K562 (cell line): Measurements from ENCODE around the gene PPM1H. TPM values are rescaled to one million over a fixed set of nuclear protein-coding genes. Genes with fewer than 3 reads are reported as not detected.

Source experiments
- CREB3L1 ChIP-seq: fragments of 450-650 bp; IDR thresholded peaks from 2 replicates; pipeline ENCODE4 v1.6.1; 2014; ENCODE audit warnings: low read depth, mild to moderate bottlenecking, moderate library complexity, borderline replicate concordance
- CREBBP ChIP-seq: IDR thresholded peaks from one replicate; pipeline ENCODE4 v1.6.1; 2012; ENCODE audit warnings: low read depth, mild to moderate bottlenecking, control low read depth, inconsistent platforms, low read length
- DACH1 ChIP-seq: fragments of 450-650 bp; IDR thresholded peaks from 2 replicates; pipeline ENCODE4 v1.6.1; 2018; ENCODE audit not compliant: partially characterized antibody
- ELK3 ChIP-seq: fragments of 450-650 bp; formaldehyde crosslinking; IDR thresholded peaks from 2 replicates; pipeline ENCODE4 v1.4.0; 2020; ENCODE audit warnings: mild to moderate bottlenecking
- GTF3C2 ChIP-seq: IDR thresholded peaks from 3 replicates; pipeline ENCODE4 v1.6.1; 2011; ENCODE audit warnings: borderline replicate concordance, mild to moderate bottlenecking, moderate library complexity; ENCODE audit not compliant: insufficient read length; ENCODE audit errors: extremely low read depth
- HMG20B ChIP-seq: fragments of 250-450 bp; sonication (Bioruptor Pico); IDR thresholded peaks from 2 replicates; pipeline ENCODE4 v1.5.0; 2021; ENCODE audit warnings: mild to moderate bottlenecking
- MCM5 ChIP-seq: fragments of 450-650 bp; IDR thresholded peaks from 2 replicates; pipeline ENCODE4 v1.6.1; 2016; ENCODE audit warnings: low read depth
- MTA2 ChIP-seq: fragments of 450-650 bp; IDR thresholded peaks from 2 replicates; pipeline ENCODE4 v1.6.1; 2016; ENCODE audit warnings: low read depth
- PPARD ChIP-seq: fragments of 250-450 bp; sonication (Bioruptor Pico); IDR thresholded peaks from 2 replicates; pipeline ENCODE4 v1.8.0; 2022; ENCODE audit warnings: inconsistent platforms, mild to moderate bottlenecking, moderate library complexity
- SRF ChIP-seq, 2 experiments: fragments of 250-450, 450-650 bp in 1 of 2; sonication (Bioruptor Pico) in 1 of 2; sonication (generic) in 1 of 2; formaldehyde crosslinking; IDR thresholded peaks; 2 replicates each; pipeline versions ENCODE4 v1.5.0 to v1.5.1; 2020 to 2022; ENCODE audit warnings: mild to moderate bottlenecking in 1 of 2, missing genetic modification reagents in 1 of 2
- TEAD2 ChIP-seq: fragments of 450-650 bp; IDR thresholded peaks from 2 replicates; pipeline ENCODE4 v1.6.1; 2016; ENCODE audit warnings: missing genetic modification characterization, control low read depth, missing compliant biosample characterization
- XRCC3 ChIP-seq: fragments of 450-650 bp; IDR thresholded peaks from 2 replicates; pipeline ENCODE4 v1.6.1; 2017; ENCODE audit warnings: mild to moderate bottlenecking, moderate library complexity
- ZNF507 ChIP-seq: conservative IDR thresholded peaks from 2 replicates; pipeline ENCODE4 v1.6.1; 2017; ENCODE audit warnings: missing genetic modification characterization, missing compliant biosample characterization
- ZNF609 ChIP-seq: sonication (generic); formaldehyde crosslinking; IDR thresholded peaks from 2 replicates; pipeline ENCODE4 v1.8.1; 2023; ENCODE audit warnings: missing genetic modification reagents, mild to moderate bottlenecking, borderline replicate concordance
- ZNF668 ChIP-seq: fragments of 250-450 bp; sonication (Bioruptor Pico); IDR thresholded peaks from 2 replicates; pipeline ENCODE4 v1.8.0; 2022; ENCODE audit warnings: mild to moderate bottlenecking, inconsistent platforms
- ZNF764 ChIP-seq: fragments of 250-450 bp; sonication (Bioruptor Pico); IDR thresholded peaks from 2 replicates; pipeline ENCODE4 v1.4.0; 2020; ENCODE audit warnings: low read depth, mild to moderate bottlenecking, moderate library complexity
- ZSCAN32 ChIP-seq: fragments of 450-650 bp; formaldehyde crosslinking; IDR thresholded peaks from 2 replicates; pipeline ENCODE4 v1.4.0; 2020; ENCODE audit warnings: mild to moderate bottlenecking, moderate library complexity
- polyA plus RNA-seq, 8 experiments: library from polyadenylated mRNA; depleted of rRNA in 4 of 8; stranded (reverse) in 5 of 8; unstranded in 3 of 8; fragments of >200 nt; fragmentation: Nextera tagmentation in 2 of 8; fragmentation: Illumina TruSeq in 1 of 8; extraction: Ambion mirVana in 2 of 8; extraction: Trizol in 1 of 8; gene quantifications; 2 replicates each; pipeline versions ENCODE4 v1.2.1 to v1.2.3, GENCODE V29; 2011 to 2014; ENCODE audit warnings: inconsistent platforms in 1 of 8, missing spikeins in 1 of 8
- total RNA-seq, 7 experiments: library from RNA; depleted of rRNA in 6 of 7; stranded (reverse); fragments of >200 nt in 6 of 7; fragmentation: Illumina TruSeq in 2 of 7; extraction: Trizol in 2 of 7; gene quantifications; 2 replicates each; pipeline versions ENCODE4 v1.2.1 to v1.2.3, GENCODE V29; 2011 to 2021; ENCODE audit warnings: low replicate concordance in 1 of 7

The PPM1H gene
- total and polyA plus RNA-seq, 9 of the 15 experiments (the other 6 are each of a cell fraction or from before 2014, with no cell fraction given) = 5.3 to 29.3 (median 11.3) TPM

- TF ChIP-seq CREB3L1 (peak; percentile 98), ZNF507 (tag) (no peak), ZSCAN32 (peak; percentile 37; the same call in 1 of the 2 replicates), ZNF668 (peak; percentile 12), GTF3C2 (no peak), TEAD2 (peak; percentile 77), ZNF764 (CRISPR knock-in tag) (peak; percentile 36; the same call in 1 of the 2 replicates), ELK3 (0 out of 2 replicates have a peak, but pooled peaks have one; percentile 50), MCM5 (no peak), CREBBP (no peak), PPARD (no peak), XRCC3 (no peak), SRF (CRISPR knock-in tag; IDR thresholded peaks at IDR 0.05) (peak in 1 of 2 experiments; percentile 4; a peak in 2 of 4 replicates), MTA2 (no peak), DACH1 (no peak), HMG20B (CRISPR knock-in tag) (0 out of 2 replicates have a peak, but pooled peaks have one; percentile 68), ZNF609 (CRISPR knock-in tag) (no peak)
These were observed 332.5 kb downstream of the PPM1H start (continued) for GRCh38 chr12:62602255-62603060.
